ENCODE results near the gene MSLN. TPM values are rescaled to one million over a fixed set of nuclear protein-coding genes. Genes with fewer than 3 reads are reported as not detected.

MSLN gene
- total RNA-seq, 1 experiment from 2014 or later, result not detected

GRCh38 chr16:721765-722540 lies 38.6 kb upstream of the MSLN start:
- CTCF ChIA-PET, result interaction anchor here (0.6 kb wide), 1 partner anchor 35 kb away, joined by 3 read pairs; no protein-coding TSS in a partner anchor
- Histone ChIP-seq H3K4me3 (ENCODE audit: low read depth, low read length, poor library complexity, severe bottlenecking) (peak overlapping the region; percentile 69), H3K27ac (ENCODE audit: low read depth, low read length, poor library complexity, severe bottlenecking) (no peak overlapping the region), H3K27me3 (replicated peaks; ENCODE audit: insufficient read depth, low read depth, low read length, poor library complexity) (peaks cover 12% of the 10 kb centered on the region), H3K9me3 (ENCODE audit: low read depth, low read length, poor library complexity, severe bottlenecking) (no peaks in the 10 kb centered on the region), H3K36me3 (ENCODE audit: insufficient read depth, low read length, poor library complexity, severe bottlenecking) (no peaks in the 10 kb centered on the region), H3K4me1 (ENCODE audit: insufficient read depth, low read length, poor library complexity, severe bottlenecking) (peaks cover 8% of the 10 kb centered on the region)
- BruUV-seq (replicated peaks), result TSS peak; percentile 45
- POLR2A ChIA-PET (ENCODE audit: low non-redundant PET), result no interaction called here
- intact Hi-C loops (cut with micrococcal nuclease; ENCODE audit: unreplicated experiment), result no loop called here
- DNase-seq (ENCODE audit: low spot score), result no peak
- TF ChIP-seq CTCF (conservative IDR thresholded peaks at IDR 0.05; ENCODE audit: low read depth, low read length), result no peak
- TF ChIP-seq EZH2 (IDR thresholded peaks at IDR 0.05; ENCODE audit: borderline replicate concordance, low read depth, low read length, poor library complexity, severe bottlenecking), result no peak

GRCh38 chr16:722835-723633 lies 37.5 kb upstream of the MSLN start:
- peaks cover 15% of the 10 kb centered on the region for H3K4me1 ChIP-seq (ENCODE audit: insufficient read depth, low read length, poor library complexity, severe bottlenecking)
- no peak for DNase-seq (ENCODE audit: low spot score)
- H3K27ac ChIP-seq (ENCODE audit: low read depth, low read length, poor library complexity, severe bottlenecking), result no peak overlapping the region
- ChIA-PET CTCF (no interaction called here), POLR2A (ENCODE audit: low non-redundant PET) (interaction anchor here (0.5 kb wide), 1 partner anchor 1243 kb away, joined by 3 read pairs; no protein-coding TSS in a partner anchor)
- no peak for TF ChIP-seq CTCF (conservative IDR thresholded peaks at IDR 0.05; ENCODE audit: low read depth, low read length)
- no peak for TF ChIP-seq EZH2 (IDR thresholded peaks at IDR 0.05; ENCODE audit: borderline replicate concordance, low read depth, low read length, poor library complexity, severe bottlenecking)
- BruUV-seq (replicated peaks), result no TSS peak
- H3K4me3 ChIP-seq (ENCODE audit: low read depth, low read length, poor library complexity, severe bottlenecking), result no peak overlapping the region
- intact Hi-C loops (cut with micrococcal nuclease; ENCODE audit: unreplicated experiment), result no loop called here
- no peaks in the 10 kb centered on the region for H3K9me3 ChIP-seq (ENCODE audit: low read depth, low read length, poor library complexity, severe bottlenecking)
- H3K27me3 ChIP-seq (replicated peaks; ENCODE audit: insufficient read depth, low read depth, low read length, poor library complexity), result peaks cover 2% of the 10 kb centered on the region
- no peaks in the 10 kb centered on the region for H3K36me3 ChIP-seq (ENCODE audit: insufficient read depth, low read length, poor library complexity, severe bottlenecking)

GRCh38 chr16:723695-724094 lies 36.8 kb upstream of the MSLN start:
- intact Hi-C loops (cut with micrococcal nuclease; ENCODE audit: unreplicated experiment), result no loop called here
- ChIA-PET POLR2A (ENCODE audit: low non-redundant PET) (interaction anchor here (0.5 kb wide), 1 partner anchor 1243 kb away, joined by 3 read pairs; no protein-coding TSS in a partner anchor), CTCF (no interaction called here)
- H3K27ac ChIP-seq (ENCODE audit: low read depth, low read length, poor library complexity, severe bottlenecking), result no peak overlapping the region
- no peaks in the 10 kb centered on the region for H3K36me3 ChIP-seq (ENCODE audit: insufficient read depth, low read length, poor library complexity, severe bottlenecking)
- BruUV-seq (replicated peaks), result no TSS peak
- peaks cover 19% of the 10 kb centered on the region for H3K4me1 ChIP-seq (ENCODE audit: insufficient read depth, low read length, poor library complexity, severe bottlenecking)
- H3K4me3 ChIP-seq (ENCODE audit: low read depth, low read length, poor library complexity, severe bottlenecking), result no peak overlapping the region
- no peaks in the 10 kb centered on the region for H3K9me3 ChIP-seq (ENCODE audit: low read depth, low read length, poor library complexity, severe bottlenecking)
- H3K27me3 ChIP-seq (replicated peaks; ENCODE audit: insufficient read depth, low read depth, low read length, poor library complexity), result no peaks in the 10 kb centered on the region
- TF ChIP-seq CTCF (conservative IDR thresholded peaks at IDR 0.05; ENCODE audit: low read depth, low read length), result no peak
- TF ChIP-seq EZH2 (IDR thresholded peaks at IDR 0.05; ENCODE audit: borderline replicate concordance, low read depth, low read length, poor library complexity, severe bottlenecking), result no peak
- no peak for DNase-seq (ENCODE audit: low spot score)

All from A673 (cell line).